Heart left ventricle (tissue), 13 donors: ENCODE results near the gene XCL2.

Experiments used
- POLR2A ChIP-seq, 2 donors: fragments of 450-650 bp; IDR thresholded peaks; one replicate each; pipeline ENCODE4 v1.6.1; 2017; ENCODE audit warnings: antibody characterized with exemption in 2 of 2, mild to moderate bottlenecking in 2 of 2, moderate library complexity in 2 of 2
- TF ChIP-seq, protein P1 (sequence below), 12 donors: fragments of 200-600 bp; sonication (generic) in 4 of 12; IDR thresholded peaks; one replicate each; pipeline versions ENCODE4 v1.5.0 to v1.8.0; 2018 to 2022; ENCODE audit warnings: antibody characterized with exemption in 12 of 12, mild to moderate bottlenecking in 5 of 12
- donor health status: ischemic (EF 13 %, LVEDD 7.1; RV severe dilation, severe dysfunction).
- donor health status: DM: no; HTN: yes; CAD: no.
- donor health status: DM: no; HTN: no; CAD: no.
- donor health status: ischemic (EF 25% LVEDD 6.9; RV normal size, moderate dysfunction).
- donor health status: ischemic (EF 25% LVEDD 5.7; RV mildly dilated, moderate dysfunction).
- donor health status: ischemic (EF 35%, LVEDD 5.7; RV mildly dilated, moderate dysfunction).
- donor health status: nonischemic (EF 11% LVEDD 7.7; RV severe dilation, severe dysfunction).
- donor health status: DM: yes; HTN: yes; CAD: no.
- donor health status: PGD.
- donor health status: ischemic (EF 29% LVEDD 5.4; RV normal size, mild dysfunction).
- donor health status: nonischemic (EF 23%, LVEDD 6.1; RV moderate dilation, normal function).

DNA sequence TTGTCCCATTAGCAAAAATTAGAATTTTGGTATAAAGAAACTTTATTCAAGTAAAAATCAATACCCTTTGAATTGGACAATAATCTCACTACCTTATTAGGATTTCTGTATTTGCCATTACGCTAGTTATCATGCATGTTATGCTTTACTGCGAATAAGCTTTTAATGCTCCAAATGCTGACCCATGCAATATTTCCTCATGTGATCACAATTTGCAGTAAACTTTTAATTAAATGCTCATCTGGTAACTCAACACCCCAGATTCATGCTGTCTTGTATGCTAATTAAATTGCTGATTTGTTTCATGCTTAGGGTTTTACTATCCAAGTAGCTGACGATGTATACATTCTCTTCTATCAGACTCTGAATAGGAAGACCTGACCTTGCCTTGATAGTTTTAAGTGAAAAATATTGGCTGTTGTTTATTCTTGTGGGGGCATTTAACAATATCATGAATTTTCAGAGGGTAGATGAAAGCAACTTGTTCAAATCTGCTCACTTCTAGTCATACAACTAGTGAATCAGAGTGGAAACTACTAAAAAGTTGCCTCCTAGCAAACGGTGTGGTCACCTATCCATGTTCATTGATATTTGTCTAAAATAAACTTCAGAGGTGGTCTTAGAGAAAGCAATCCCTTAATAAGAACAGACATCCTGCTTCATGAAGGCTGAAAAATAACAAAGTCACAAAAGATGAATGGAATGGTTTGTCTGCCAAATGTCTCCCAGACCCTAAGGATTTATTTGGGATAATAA lies 38.2 kb upstream of the XCL2 start:
- TF ChIP-seq, protein P1, sequence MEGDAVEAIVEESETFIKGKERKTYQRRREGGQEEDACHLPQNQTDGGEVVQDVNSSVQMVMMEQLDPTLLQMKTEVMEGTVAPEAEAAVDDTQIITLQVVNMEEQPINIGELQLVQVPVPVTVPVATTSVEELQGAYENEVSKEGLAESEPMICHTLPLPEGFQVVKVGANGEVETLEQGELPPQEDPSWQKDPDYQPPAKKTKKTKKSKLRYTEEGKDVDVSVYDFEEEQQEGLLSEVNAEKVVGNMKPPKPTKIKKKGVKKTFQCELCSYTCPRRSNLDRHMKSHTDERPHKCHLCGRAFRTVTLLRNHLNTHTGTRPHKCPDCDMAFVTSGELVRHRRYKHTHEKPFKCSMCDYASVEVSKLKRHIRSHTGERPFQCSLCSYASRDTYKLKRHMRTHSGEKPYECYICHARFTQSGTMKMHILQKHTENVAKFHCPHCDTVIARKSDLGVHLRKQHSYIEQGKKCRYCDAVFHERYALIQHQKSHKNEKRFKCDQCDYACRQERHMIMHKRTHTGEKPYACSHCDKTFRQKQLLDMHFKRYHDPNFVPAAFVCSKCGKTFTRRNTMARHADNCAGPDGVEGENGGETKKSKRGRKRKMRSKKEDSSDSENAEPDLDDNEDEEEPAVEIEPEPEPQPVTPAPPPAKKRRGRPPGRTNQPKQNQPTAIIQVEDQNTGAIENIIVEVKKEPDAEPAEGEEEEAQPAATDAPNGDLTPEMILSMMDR (IDR thresholded peaks at IDR 0.05) = no peak
- TF ChIP-seq POLR2A (IDR thresholded peaks at IDR 0.05) = no peak
